ENCODE measurements around the gene PLCD1.

GRCh38 chr3:37981348-37981664, 48.1 kb downstream of the PLCD1 start:
- TF ChIP-seq POLR2A (IDR thresholded peaks at IDR 0.05) (no peak), CTCF (IDR thresholded peaks at IDR 0.05) (no peak)

Measured in uterus (tissue), 2 donors.